Right kidney (tissue), 1 donor: ENCODE data around the gene AOPEP.

Experiments used
- DNase-seq: peaks from one replicate; pipeline ENCODE4 v3.0.0-alpha.2; 2016

Gene AOPEP

DNA sequence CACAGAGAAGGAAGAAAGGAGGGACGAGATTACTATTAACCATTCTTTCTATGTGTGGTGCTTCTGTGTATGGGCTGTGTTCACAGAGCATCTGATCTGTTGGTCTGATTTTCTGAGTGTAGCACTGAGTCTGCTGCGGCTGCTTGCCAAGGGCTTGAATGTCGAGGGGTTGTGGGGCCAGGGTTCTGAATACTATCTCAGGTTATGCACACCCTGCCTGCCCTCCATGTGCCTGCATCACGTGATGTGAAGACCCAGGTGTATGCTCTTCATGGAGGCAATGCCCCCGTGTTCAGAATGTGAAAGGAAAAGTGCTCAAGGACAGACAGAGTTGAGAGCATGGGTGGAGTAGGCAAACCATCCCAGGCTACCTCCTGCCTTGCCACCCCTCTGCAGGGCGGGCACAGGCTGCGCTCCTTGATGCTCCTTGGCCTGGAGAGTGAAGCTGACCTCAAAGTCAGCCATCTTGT is 336.1 kb downstream of the AOPEP start:
- no peak for DNase-seq

DNA sequence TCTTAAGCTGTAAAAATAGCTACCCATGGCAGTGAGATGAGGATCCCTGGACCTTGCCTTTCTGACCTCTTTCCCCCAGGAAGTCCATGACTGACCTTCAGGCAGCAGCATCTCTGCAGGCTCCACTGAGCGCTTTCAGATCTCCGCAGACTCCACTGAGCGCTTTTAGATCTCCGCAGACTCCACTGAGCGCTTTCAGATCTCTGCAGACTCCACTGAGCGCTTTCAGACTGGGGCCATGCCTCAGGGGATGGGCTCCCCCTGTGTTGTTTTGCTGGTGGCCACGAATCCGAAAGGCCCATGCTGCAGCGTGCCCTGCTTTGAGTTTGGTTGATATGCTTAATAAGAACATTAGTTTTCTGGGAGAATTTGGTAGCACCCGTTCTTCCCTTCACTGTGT is 336.8 kb downstream of the AOPEP start:
- no peak for DNase-seq

DNA sequence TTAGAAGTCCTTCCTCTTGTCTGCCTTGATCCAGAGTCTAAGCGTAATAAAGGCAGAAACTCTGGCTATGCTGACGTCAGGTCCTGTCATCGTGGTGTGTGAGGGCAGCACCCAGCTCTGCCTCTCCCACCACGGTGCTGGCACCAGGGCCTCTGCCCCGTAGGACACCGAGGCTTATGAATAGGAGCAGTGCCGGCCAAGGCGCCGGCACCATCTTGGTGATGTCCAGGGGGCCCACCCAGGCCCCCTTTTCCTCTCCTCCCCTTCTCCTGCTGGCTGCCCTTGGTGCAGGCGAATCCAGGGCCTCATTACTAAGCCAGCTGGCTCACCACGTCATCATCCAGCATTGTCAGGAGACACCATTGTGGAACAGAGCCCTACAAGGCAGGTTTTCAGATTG is 338.7 kb downstream of the AOPEP start:
- no peak for DNase-seq

DNA sequence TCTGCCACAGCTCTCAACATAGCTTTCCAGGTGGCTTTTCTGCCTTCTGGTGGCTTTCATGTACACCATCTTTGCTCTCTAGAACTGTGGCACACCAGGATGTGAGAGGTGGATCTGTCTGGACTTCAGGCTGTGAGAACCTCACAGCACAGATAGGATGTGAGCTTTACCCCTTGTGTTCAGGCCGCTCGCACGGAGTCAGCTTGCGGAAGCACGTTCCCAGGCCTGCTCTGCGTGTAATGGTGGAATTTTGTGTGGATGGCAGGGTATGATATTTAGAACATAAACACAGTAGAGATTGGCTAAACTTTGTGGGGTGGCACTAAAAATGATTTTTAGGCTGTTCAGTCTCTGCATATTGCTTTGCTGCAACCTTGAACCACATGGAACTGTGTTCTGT is 340.6 kb downstream of the AOPEP start:
- no peak for DNase-seq

DNA sequence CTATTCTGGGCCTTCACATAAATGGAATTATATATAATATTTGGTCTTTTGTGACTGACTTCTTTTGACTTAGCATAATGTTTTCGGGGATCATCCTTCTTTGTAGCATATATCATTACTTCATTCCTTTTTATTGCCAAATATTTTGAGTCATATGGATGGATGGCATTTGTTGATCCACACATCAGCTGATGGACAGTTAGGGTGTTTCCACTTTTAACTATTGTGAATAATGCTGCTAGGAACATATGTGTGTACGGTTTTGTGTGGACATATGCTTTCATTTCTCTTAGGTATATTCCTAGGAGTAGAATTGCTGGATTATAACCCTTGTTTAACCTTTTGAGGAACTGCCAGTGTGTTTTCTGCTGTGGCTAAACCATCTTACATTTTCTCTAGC is 341.4 kb downstream of the AOPEP start:
- no peak for DNase-seq

DNA sequence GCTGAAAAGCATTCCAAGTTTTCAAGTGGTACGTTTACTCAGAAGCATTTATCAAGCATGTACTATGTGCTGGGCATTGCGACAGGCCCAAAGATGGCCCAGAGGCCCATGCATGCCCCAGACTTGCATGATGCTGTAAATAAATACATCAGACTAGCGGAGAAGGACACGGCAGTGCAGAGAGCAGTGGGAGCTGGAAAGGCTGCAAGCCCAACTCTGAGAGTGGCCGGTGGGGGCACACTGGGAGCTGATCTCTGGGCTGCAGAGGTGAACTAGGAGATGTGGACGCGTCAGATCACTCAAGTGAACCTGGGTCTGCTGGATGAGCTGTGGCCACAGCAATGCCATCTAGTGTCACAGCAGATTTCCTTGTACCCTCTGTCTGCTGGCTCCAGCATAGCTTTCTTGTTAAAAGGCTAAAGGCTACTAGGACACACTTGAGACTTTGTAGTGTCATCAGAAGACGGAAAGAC is 344.1 kb downstream of the AOPEP start:
- no peak for DNase-seq

DNA sequence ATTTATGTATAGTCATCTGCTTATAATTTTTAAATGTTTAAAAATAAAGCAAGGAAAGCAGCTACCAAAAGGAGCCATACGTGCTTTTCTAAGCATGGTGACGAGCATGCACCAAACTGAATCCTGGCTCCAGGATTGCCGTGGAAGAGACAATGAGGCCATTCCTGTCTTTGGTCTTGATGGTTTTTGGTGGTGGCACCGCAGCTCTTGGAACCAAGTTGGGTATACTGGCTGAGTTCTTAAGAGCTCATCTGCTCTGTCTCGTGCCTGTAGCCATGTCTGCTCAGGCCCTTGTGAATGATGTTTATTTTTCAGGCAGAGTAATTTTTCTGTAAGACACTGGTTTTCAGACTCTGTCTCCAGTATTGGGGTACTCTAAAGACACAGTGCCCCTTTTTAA is 345.0 kb downstream of the AOPEP start:
- no peak for DNase-seq

DNA sequence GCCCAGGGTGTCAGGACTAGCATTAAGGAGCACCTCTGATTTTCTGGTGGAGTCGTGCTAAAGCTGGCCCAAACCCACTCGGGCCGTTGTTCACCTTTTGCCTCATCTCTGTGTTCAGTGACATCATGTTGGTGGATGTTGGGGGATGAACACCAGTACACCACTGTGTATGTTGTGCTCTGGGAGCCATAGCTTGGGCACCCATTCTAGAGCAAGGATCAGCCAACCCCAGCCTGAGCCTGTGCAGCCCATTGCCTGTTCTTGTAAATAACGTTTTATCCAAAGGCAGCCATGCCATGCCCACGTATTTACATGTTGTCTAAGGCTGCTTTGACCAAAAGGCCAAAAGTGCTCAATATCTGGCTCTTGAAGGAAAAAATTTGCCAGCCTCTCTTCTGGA is 345.4 kb downstream of the AOPEP start:
- no peak for DNase-seq

DNA sequence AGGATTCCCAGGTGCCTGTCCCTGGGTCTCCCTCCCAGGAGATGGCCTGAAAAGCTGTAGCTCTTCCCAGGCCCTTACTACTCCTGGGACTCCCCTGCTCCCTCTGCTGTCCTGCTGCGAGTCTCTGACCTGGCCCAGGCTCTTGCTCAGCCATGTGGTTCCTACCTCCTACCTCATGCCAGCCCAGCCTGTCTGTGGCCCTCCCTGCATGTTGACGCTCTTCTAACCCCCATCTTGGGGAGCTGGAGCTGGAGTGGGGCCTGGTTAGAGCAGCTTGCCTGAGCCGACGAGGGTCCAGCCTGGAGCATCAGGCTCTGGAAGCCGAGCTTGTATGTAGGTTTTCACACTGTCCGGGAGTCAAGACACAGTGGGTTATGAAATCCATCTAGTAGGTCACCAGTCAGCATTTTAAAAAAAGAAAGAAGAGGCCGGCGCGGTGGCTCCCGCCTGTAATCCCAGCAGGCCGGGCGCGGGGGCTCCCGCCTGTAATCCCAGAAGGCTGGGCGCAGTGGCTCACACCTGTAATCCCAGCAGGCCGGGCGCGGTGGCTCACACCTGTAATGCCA is 346.6 kb downstream of the AOPEP start:
- DNase-seq, result no peak

DNA sequence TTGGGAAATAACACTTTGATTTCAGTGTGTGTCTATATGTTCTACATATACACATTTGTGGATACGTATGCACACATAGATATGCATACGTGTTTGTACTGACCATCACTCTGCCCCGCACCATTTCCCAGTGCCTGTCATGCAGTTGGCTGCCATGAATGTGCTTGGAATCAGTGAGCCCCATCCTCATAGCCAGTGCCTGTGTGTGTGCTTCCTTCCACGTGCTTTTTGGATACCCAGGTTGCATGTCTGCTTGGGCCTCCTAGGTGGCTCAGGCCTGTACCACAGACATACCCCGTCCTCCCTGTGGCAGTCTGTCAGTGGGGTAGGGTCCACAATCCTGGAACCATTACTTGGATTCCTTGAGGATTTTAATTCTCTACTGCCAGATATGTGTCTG is 347.4 kb downstream of the AOPEP start:
- no peak for DNase-seq

DNA sequence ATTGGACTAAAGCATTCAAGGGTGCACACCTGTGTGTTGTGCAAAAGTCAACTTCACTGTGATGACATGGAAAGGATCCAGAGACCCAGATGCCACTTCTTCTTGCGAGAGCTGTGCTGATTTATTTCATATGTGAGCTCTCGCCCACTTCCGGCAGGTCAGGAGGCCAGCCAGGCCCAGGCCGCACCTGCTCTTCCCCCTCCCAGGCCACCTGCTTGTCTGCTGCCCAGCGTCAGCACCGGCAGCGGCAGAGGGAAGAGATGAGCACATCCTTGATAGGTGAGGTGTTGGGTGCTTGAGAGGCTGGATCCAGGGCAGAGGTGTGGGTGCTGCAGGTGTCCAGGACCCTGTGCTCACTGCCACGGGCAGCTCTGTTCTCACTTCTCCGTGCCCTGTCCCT is 348.1 kb downstream of the AOPEP start:
- DNase-seq, result no peak

DNA sequence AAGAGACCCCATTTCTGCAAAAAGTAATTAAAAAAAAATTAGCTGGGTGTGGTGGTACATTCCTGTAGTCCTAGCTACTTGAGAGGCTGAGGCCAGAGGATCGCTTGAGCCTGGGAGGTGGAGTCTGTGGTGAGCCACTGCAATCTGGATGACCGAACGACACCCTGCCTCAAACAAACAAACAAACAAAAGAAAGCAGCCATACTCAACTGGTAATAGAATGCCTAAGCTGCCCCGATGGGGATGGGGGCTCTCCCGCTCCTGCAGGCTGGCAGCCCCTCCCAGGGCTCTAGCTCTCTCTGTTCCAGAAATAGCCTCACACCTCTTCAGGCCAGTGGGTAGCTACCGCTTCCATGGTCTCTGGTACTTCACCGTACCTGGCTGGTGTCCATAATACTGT is 349.2 kb downstream of the AOPEP start:
- DNase-seq, result no peak

DNA sequence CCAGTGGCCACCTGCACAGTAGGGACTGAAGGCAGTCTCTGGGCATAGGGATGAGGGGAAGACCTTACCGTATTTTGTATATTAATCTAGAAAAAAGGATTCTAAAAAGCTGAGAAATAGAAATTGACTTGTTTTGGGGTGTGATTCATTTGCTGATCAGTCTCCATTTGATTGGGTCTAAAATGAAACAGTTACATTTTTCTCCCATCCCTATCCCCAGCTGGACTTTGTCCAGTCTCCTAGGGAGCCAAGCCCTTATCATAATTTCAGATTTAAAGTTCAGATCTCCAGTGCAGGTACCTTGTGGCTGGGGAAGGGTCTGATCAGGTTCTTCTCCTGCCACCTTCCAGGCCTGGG is 350.2 kb downstream of the AOPEP start:
- no peak for DNase-seq

DNA sequence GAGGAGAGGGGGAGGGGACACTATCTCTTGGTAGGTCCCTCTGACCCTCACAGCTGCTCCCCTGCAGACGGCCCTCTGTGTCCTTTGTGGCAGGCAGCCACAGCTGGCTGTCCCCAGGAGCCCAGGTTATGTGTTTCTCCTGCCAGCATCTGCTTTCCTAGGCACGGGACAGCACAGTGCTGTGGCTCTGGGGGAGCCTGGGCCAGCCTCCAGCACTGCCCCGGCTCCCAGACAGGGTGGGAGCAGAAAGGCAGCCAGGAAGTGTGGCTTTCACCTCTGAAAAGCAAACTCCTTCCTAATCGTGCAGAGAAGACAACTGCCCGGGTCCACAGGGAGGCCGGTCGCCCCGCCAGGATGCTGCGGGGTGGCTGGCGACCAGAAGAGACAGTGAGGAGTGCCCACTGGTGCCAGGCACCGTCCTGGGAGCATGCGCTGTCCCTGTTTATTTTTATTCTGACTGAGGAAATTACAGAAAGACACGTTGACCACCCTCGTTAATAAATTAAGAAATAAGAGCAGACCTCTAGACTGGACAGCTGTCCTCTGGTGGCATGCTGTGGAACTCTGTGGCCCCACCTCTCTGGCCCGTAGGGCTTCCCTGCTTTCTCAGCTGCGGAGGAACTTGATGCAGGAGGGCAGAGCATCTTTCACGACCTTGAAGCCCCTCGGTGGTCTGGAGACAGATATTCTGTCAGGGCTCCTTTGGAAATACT is 350.7 kb downstream of the AOPEP start:
- no peak for DNase-seq

DNA sequence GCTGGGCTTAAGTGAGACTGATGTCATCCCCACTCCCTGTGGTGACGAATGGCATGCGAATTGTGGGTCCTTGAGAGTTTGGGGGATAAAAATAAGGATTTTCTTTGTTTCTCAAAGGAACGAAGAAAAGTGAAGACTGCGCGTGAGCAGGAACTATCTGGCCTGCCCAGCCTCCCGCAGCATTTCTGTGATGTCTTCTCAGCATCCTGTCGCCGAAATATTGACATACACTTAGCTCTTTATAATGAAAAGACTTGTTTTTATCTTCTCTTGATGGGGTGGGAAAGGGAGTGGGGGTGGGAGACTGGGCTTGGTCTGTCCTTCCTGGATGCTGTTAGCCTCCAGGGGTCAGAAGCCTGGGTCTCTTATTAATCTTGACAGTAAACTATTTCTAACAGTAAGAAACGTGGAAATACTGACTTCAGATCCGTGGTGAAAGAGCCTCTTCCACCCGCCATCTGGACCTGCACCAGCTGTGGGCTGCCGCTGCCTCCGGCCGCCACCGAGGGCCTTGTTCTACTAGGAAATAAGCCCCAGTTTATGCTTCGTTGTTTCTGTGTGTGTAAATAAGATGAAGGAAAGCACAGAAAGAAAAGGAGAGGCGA is 351.4 kb downstream of the AOPEP start:
- DNase-seq, result no peak

DNA sequence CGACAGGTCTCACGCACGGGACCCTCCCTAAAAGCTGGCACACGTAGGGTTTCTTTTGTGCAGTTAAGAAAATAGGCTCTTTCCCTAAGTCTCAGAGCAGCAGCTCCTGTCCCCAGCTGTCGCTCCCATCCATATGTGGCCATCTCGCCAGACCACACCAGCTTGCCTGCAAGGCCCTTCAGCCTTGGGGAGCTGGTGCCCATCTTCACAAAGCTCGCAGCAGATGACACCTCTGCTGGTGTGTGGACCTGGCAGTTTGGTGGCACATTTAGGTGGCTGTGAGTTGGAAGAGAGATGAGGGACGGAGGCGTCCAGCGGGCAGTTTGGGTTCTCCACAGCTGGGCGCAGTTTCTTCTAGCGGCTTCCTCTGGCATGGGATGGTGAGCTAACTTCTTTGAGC is 352.0 kb downstream of the AOPEP start:
- DNase-seq, result no peak

DNA sequence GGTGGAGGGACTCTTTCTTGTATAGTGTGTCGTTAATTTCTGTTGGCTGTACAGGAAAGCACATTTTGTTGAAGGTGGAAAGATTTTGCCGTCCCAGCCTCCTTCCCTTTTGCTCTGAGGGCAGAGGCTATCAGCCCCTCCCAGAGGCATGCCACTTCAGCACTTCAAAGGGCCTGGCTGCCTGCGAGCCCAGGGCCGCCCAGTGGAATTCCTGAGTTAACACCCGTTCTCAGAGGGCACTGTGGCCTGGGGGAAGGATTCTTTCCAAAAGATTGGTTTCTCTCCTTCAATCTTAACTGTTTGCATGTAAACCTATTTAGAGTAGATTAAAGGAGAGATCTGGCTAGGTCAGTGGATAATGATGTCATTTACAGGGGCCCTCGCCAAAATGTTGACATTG is 352.4 kb downstream of the AOPEP start:
- DNase-seq, result no peak

DNA sequence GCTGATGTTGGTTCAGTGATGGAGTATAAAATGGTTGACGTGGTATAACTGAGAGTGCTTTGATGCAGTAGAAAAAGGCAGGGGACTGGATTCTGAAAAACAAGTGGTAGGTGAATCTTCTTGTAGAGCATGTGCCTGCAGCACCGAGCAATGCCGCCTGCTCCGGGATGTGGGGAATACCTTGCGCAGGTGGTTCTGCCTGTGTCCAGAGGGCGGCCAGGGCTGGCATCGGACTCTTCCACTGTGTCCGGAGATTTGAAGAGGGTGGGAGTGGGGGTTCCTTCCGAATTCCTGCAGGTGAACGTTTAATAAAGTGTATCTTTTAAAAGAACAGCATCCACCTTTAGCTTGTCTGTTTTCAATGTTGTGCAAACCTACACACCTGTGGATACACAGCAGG is 353.0 kb downstream of the AOPEP start:
- DNase-seq, result no peak

DNA sequence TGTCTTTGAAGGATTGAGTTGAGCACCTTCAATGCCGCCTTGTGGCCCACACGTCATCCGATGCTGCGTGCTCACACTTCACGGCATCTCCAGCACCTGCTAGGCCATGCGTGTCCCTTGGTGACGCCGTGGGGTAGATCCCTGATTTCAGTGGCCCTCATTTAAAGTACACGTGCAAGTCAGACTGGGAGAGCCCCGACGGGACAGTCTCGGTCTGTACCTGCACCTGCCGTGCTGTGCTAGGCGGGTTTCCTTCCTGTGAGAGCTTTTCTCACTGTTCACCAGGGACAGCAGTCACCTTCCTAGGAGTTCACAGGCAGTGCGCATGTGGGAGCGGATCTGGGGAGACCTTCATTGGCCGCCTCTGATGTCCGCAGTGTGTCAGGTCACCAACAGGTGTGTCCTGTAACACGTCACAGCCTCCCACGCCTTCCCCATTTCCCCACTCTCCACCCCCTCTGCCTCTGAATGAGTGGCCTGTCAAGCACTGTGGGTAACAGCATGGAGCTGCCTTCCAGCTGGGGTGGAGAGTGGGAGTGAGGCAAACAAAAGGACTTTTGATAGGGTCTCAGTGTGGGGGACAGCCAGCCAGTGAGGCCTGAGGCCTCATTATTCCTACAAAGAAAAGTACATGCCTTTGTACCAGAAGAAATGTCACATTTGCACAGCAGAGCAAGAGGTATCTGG is 354.6 kb downstream of the AOPEP start:
- no peak for DNase-seq

DNA sequence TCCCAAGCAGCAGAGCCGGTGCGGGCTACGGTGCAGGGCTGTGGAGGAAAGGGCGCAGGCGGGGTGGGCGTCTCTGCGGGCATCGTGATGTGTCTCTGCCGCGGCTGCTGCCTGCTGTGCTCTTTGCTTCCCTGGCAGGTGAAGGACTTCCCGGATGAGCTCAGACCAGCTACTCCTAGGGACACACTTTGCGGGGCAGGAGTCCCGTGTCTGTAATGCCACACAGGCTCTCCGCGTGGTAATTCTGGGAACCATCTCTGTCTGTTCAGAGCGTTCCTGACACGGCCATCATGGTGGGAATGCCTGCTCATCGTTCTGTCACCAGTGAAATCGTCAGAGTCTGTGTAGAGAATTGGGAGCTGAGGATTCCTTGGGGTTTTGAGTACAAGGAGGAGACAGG is 355.5 kb downstream of the AOPEP start:
- no peak for DNase-seq

DNA sequence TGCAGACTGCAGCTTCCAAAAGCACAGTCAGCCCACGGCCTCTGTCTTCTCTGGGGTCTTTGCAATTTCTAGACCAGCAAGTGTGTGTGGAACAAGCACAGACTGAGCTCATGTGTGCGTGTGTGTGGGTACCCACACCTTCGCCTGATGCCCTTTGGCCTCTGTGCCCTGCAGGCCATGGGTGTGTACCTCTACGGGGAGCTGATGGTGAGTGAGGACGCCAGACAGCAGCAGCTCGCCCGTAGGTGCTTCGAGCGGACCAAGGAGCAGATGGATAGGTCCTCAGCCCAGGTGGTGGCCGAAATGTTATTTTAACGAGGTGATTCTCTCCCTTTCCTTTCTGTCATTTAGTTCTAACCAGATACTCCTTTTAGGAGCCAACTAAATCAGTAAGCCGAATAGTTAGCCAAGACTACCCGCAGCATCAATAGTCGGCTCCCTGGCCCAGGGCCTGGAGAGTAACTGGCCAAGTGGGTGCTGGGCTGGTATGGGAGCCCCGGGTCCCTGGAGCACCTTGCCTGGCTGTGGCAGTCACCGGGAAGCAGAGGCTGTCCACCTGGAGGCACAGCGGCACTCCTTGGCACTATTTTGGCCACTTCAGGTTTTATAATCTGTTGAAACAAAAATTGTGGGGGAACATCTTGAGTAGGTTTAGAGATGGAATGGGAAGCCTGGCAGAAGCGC is 356.0 kb downstream of the AOPEP start:
- DNase-seq, result no peak

DNA sequence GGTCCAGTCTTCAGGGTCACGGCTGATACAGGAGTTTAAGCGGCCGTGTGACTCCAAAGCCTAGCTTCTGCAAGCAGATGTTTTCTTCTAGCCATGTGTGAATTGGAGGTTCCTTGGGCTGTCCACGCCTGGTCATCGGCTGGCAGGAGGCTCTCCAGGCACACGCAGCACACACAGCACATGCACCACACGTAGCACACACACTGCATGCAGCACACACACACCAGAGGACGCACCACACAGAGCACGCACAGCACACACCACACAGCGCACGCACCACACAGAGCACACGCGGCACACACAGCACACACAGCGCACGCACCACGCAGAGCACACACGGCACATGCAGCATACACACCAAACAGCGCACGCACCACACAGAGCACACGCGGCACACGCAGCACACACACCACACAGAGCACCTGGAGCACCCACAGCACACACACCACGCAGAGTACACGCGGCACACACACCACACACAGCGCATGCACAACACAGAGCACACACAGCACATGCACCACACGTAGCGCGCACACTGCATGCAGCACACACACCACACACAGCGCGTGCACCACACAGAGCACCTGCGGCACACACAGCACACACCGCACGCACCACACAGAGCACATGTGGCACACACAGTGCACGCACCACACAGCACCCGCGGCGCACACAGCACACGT is 356.7 kb downstream of the AOPEP start:
- DNase-seq, result no peak
